Naive thymus-derived CD4-positive, alpha-beta T cell (primary cell): ENCODE data around the gene LNPEP. TPM values are rescaled to one million over a fixed set of nuclear protein-coding genes. Genes with fewer than 3 reads are reported as not detected.

Source experiments
- ATAC-seq: fragments of 150-1000 bp; cut with Tn5 transposase; 2 replicates; pipeline ENCODE4 v1.10.0; 2021; ENCODE audit warnings: mild to moderate bottlenecking, moderate library complexity
- CTCF ChIA-PET: fragments of 350-600 bp; sonication (Branson Sonifier 250); formaldehyde crosslinking; loops from one replicate; lab custom pipeline; 2021; ENCODE audit warnings: antibody characterized with exemption; lab: Charles Lee
- POLR2A ChIA-PET: fragments of 350-600 bp; sonication (Branson Sonifier 250); formaldehyde crosslinking; loops from one replicate; lab custom pipeline; 2021; ENCODE audit warnings: antibody characterized with exemption, inconsistent platforms; lab: Charles Lee
- DNase-seq, 9 donors: peaks; one replicate each; pipeline versions ENCODE4 v3.0.0 to v3.0.0-alpha.2; 2020 to 2022; ENCODE audit warnings: mixed read lengths in 1 of 9
- H3K27ac ChIP-seq: one replicate; pipeline ENCODE4 v1.7.0; 2013; ENCODE audit warnings: mild to moderate bottlenecking, low read depth, low read length, moderate library complexity
- H3K27me3 ChIP-seq, 2 donors: one replicate each; pipeline ENCODE4 v1.7.0; 2013; ENCODE audit warnings: low read length in 2 of 2, mild to moderate bottlenecking in 2 of 2, moderate library complexity in 2 of 2; ENCODE audit not compliant: control insufficient read depth in 2 of 2, insufficient read depth in 2 of 2
- H3K36me3 ChIP-seq, 3 experiments: 1 replicate in 2 of 3; 2 replicates in 1 of 3; pipeline ENCODE4 v1.7.0; 2013; ENCODE audit warnings: low read length in 3 of 3, mild to moderate bottlenecking in 3 of 3, moderate library complexity in 1 of 3; ENCODE audit not compliant: insufficient read depth in 3 of 3, control insufficient read depth in 2 of 3
- H3K4me1 ChIP-seq, 2 donors: one replicate each; pipeline ENCODE4 v1.7.0; 2013; ENCODE audit warnings: low read length in 2 of 2, mild to moderate bottlenecking in 2 of 2, moderate library complexity in 1 of 2; ENCODE audit not compliant: control insufficient read depth in 2 of 2, insufficient read depth in 2 of 2
- H3K4me3 ChIP-seq: 2 replicates; pipeline ENCODE4 v1.7.0; 2013; ENCODE audit warnings: mild to moderate bottlenecking, low read length
- H3K9me3 ChIP-seq, 3 experiments: 1 replicate in 2 of 3; 2 replicates in 1 of 3; pipeline ENCODE4 v1.7.0; 2013; ENCODE audit warnings: low read length in 3 of 3; ENCODE audit not compliant: control insufficient read depth in 2 of 3
- H3K27ac Mint-ChIP-seq, 9 donors: one replicate each; pipeline ENCODE4 v1.8.0; 2020 to 2022; ENCODE audit warnings: mixed read lengths in 9 of 9, mild to moderate bottlenecking in 8 of 9, moderate library complexity in 5 of 9, inconsistent platforms in 2 of 9
- H3K27me3 Mint-ChIP-seq, 5 donors: one replicate each; pipeline ENCODE4 v1.8.0; 2021 to 2022; ENCODE audit warnings: mixed read lengths in 5 of 5, mild to moderate bottlenecking in 1 of 5
- H3K36me3 Mint-ChIP-seq, 5 donors: one replicate each; pipeline ENCODE4 v1.8.0; 2020 to 2022; ENCODE audit warnings: mixed read lengths in 5 of 5, mild to moderate bottlenecking in 3 of 5, inconsistent platforms in 1 of 5
- H3K4me1 Mint-ChIP-seq, 7 donors: one replicate each; pipeline ENCODE4 v1.8.0; 2020 to 2022; ENCODE audit warnings: mixed read lengths in 7 of 7, mild to moderate bottlenecking in 3 of 7, inconsistent platforms in 1 of 7
- H3K4me3 Mint-ChIP-seq, 10 donors: one replicate each; pipeline ENCODE4 v1.8.0; 2020 to 2022; ENCODE audit warnings: mild to moderate bottlenecking in 10 of 10, mixed read lengths in 10 of 10, moderate library complexity in 6 of 10, inconsistent platforms in 2 of 10
- H3K9me3 Mint-ChIP-seq, 11 donors: one replicate each; pipeline ENCODE4 v1.8.0; 2020 to 2022; ENCODE audit warnings: mixed read lengths in 11 of 11, mild to moderate bottlenecking in 4 of 11, inconsistent platforms in 1 of 11, moderate library complexity in 1 of 11
- intact Hi-C, 2 donors: fragments of 100-400 bp; cut with micrococcal nuclease; formaldehyde crosslinking; loops; one replicate each; pipeline ENCODE4 v1.15.1; 2023
- polyA plus RNA-seq, 2 donors: library from polyadenylated mRNA; unstranded; fragments of 300-500 nt; fragmentation: Illumina TruSeq; gene quantifications; one replicate each; pipeline ENCODE4 v1.2.3, GENCODE V29; 2021
- total RNA-seq, 6 experiments: library from RNA in 5 of 6; stranded (reverse) in 5 of 6; gene quantifications; 1 replicate in 5 of 6; 2 replicates in 1 of 6; pipeline ENCODE4 v1.2.3 and lab custom pipeline; 2021 to 2026

LNPEP gene
- total and polyA plus RNA-seq, 7 experiments from 2014 or later = 53.2 to 109 (median 82.6) TPM

DNA sequence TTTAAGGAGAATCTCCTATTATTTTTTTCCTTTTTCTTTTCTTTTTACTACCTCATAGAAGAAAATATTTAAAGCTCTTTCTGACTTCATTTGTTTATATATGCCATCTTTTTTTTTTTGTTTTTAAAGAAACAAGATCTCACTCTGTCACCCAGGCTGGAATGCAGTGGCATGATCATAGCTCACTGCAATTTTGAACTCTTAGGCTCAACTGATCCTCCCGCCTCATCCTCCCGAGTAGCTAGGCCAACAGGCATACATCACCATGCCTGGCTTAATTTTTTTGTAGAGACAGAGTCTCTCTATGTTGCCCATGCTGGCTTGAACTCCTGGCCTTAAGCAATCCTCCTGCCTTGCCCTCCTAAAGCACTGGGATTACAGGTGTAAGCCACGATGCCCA lies 59.5 kb downstream of the LNPEP start:
- H3K4me3 ChIP-seq = no peak overlapping the region
- H3K4me1 ChIP-seq = no peaks in the 10 kb centered on the region
- H3K27me3 ChIP-seq = no peaks in the 10 kb centered on the region
- peaks cover 20 to 54% (median 43%) of the 10 kb centered on the region in 5 donors for H3K36me3 Mint-ChIP-seq
- H3K27me3 Mint-ChIP-seq = no peaks in the 10 kb centered on the region
- H3K9me3 Mint-ChIP-seq = peaks cover 0 to 3% (median 0%) of the 10 kb centered on the region in 11 donors
- peaks cover 12 to 43% (median 24%) of the 10 kb centered on the region in 3 experiments for H3K36me3 ChIP-seq
- H3K4me1 Mint-ChIP-seq = peaks cover 12 to 62% (median 40%) of the 10 kb centered on the region in 7 donors
- no peak for ATAC-seq
- no peak for DNase-seq
- H3K9me3 ChIP-seq = no peaks in the 10 kb centered on the region
- no peak overlapping the region for H3K4me3 Mint-ChIP-seq
- intact Hi-C loops = loop anchor here in 1 of 2 donors (5.0 kb wide), 2 partner anchors 33 to 128 kb away; no protein-coding TSS in a partner anchor
- H3K27ac Mint-ChIP-seq = peak overlapping the region in 6 of 9 donors; percentile 10 to 82 (median 55)
- ChIA-PET POLR2A (interaction anchor here (1.4 kb wide), 1 partner anchor 119 kb away, joined by 3 read pairs; the partner anchor contains the start of gene ERAP2), CTCF (interaction anchor here (0.6 kb wide), 2 partner anchors 45 to 123 kb away, joined by 4 read pairs; no protein-coding TSS in a partner anchor)
- H3K27ac ChIP-seq = no peak overlapping the region

- intact Hi-C loops = loop anchor here (1.0 to 5.0 kb wide), 6 partner anchors 35 to 165 kb away; partner anchors contain the start of genes LNPEP (in 2 of the 2) and LIX1 (in 1 of the 2)
- peaks cover 15 to 41% (median 30%) of the 10 kb centered on the region in 5 donors for H3K36me3 Mint-ChIP-seq
- H3K27ac Mint-ChIP-seq = peak overlapping the region in 5 of 9 donors; percentile 13 to 75 (median 53)
- H3K4me3 Mint-ChIP-seq = no peak overlapping the region
- Histone ChIP-seq H3K4me1 (no peaks in the 10 kb centered on the region), H3K27me3 (no peaks in the 10 kb centered on the region), H3K9me3 (no peaks in the 10 kb centered on the region), H3K36me3 (peaks cover 9 to 47% (median 29%) of the 10 kb centered on the region in 3 experiments), H3K4me3 (no peak overlapping the region), H3K27ac (no peak overlapping the region)
- no peaks in the 10 kb centered on the region for H3K27me3 Mint-ChIP-seq
- no peaks in the 10 kb centered on the region for H3K9me3 Mint-ChIP-seq
- DNase-seq (peak in 5 of 9 donors; percentile 13 to 49 (median 21)), ATAC-seq (peak; percentile 81)
- ChIA-PET CTCF (interaction anchor here (0.8 to 3.5 kb wide), 9 partner anchors 9 to 244 kb away, joined by 3 to 15 read pairs (median 3); no protein-coding TSS in a partner anchor), POLR2A (interaction anchor here (1.0 to 1.4 kb wide), 4 partner anchors 40 to 136 kb away, joined by 3 to 5 read pairs (median 3); no protein-coding TSS in a partner anchor)
- peaks cover 12 to 49% (median 33%) of the 10 kb centered on the region in 7 donors for H3K4me1 Mint-ChIP-seq
Observed at GRCh38 chr5:96997265-96997859, 61.5 kb downstream of the LNPEP start.

- no peaks in the 10 kb centered on the region for H3K9me3 ChIP-seq
- intact Hi-C loops = loop anchor here (2.0 to 5.0 kb wide), 3 partner anchors 13 to 133 kb away; no protein-coding TSS in a partner anchor
Observed at GRCh38 chr5:96999856-97000255, 64.0 kb downstream of the LNPEP start.

DNA sequence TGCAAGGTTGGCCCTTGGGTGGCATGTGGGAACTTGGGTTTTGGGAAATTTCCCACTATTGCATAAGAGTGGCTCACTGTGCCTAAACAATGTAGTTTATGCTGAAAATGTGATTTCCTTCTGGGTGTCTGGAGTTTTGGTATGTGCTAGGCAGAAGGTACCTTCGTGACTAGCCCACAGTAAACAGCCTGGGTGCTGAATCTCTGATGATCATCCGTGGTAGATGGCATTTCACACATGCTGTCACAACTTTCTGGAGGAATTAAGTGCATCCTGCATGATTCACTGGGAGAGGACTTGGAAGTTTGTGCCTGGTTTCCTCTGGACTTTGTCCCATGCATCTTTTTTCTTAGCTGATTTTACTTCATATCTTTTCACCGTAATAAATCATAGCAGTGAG lies 64.5 kb downstream of the LNPEP start:
- DNase-seq = no peak
- H3K27ac ChIP-seq = no peak overlapping the region
- H3K36me3 ChIP-seq = peaks cover 9 to 40% (median 23%) of the 10 kb centered on the region in 3 experiments
- no peaks in the 10 kb centered on the region for H3K27me3 ChIP-seq
- H3K4me1 ChIP-seq = peaks cover 0 to 12% of the 10 kb centered on the region in 2 donors
- intact Hi-C loops = no loop called here
- Mint-ChIP-seq H3K4me3 (no peak overlapping the region), H3K36me3 (peaks cover 17 to 26% (median 22%) of the 10 kb centered on the region in 5 donors), H3K27me3 (no peaks in the 10 kb centered on the region), H3K4me1 (peaks cover 4 to 33% (median 25%) of the 10 kb centered on the region in 7 donors), H3K9me3 (no peaks in the 10 kb centered on the region), H3K27ac (no peak overlapping the region)
- CTCF ChIA-PET = no interaction called here
- POLR2A ChIA-PET = no interaction called here
- H3K4me3 ChIP-seq = no peak overlapping the region
- ATAC-seq = no peak
- no peaks in the 10 kb centered on the region for H3K9me3 ChIP-seq

More at GRCh38 chr5:96999856-97000255, 64.0 kb downstream of the LNPEP start:
- no peaks in the 10 kb centered on the region for H3K27me3 Mint-ChIP-seq
- Histone ChIP-seq H3K4me1 (peaks cover 0 to 12% of the 10 kb centered on the region in 2 donors), H3K27me3 (no peaks in the 10 kb centered on the region), H3K27ac (no peak overlapping the region), H3K36me3 (peaks cover 9 to 39% (median 23%) of the 10 kb centered on the region in 3 experiments), H3K4me3 (no peak overlapping the region)
- ChIA-PET CTCF (no interaction called here), POLR2A (no interaction called here)
- no peak for ATAC-seq
- peaks cover 9 to 32% (median 27%) of the 10 kb centered on the region in 7 donors for H3K4me1 Mint-ChIP-seq
- no peaks in the 10 kb centered on the region for H3K9me3 Mint-ChIP-seq
- H3K36me3 Mint-ChIP-seq = peaks cover 17 to 30% (median 28%) of the 10 kb centered on the region in 5 donors
- H3K27ac Mint-ChIP-seq = peak overlapping the region in 4 of 9 donors; percentile 20 to 75 (median 36)
- H3K4me3 Mint-ChIP-seq = no peak overlapping the region
- no peak for DNase-seq

GRCh38 chr5:97002983-97003382 lies 67.1 kb downstream of the LNPEP start:
- no peaks in the 10 kb centered on the region for H3K9me3 ChIP-seq
- Mint-ChIP-seq H3K4me3 (no peak overlapping the region), H3K36me3 (peaks cover 20 to 28% (median 22%) of the 10 kb centered on the region in 5 donors), H3K9me3 (no peaks in the 10 kb centered on the region), H3K4me1 (peaks cover 5 to 39% (median 23%) of the 10 kb centered on the region in 7 donors), H3K27ac (no peak overlapping the region), H3K27me3 (no peaks in the 10 kb centered on the region)
- ChIA-PET POLR2A (interaction anchor here (1.0 kb wide), 2 partner anchors 31 to 45 kb away, joined by 3 read pairs; no protein-coding TSS in a partner anchor), CTCF (interaction anchor here (0.7 kb wide), 1 partner anchor 235 kb away, joined by 5 read pairs; no protein-coding TSS in a partner anchor)
- H3K4me1 ChIP-seq = peaks cover 0 to 12% of the 10 kb centered on the region in 2 donors
- intact Hi-C loops = no loop called here
- DNase-seq (no peak), ATAC-seq (no peak)
- H3K4me3 ChIP-seq = no peak overlapping the region
- H3K27me3 ChIP-seq = no peaks in the 10 kb centered on the region
- peak overlapping the region; percentile 18 for H3K27ac ChIP-seq
- H3K36me3 ChIP-seq = peaks cover 4 to 48% (median 23%) of the 10 kb centered on the region in 3 experiments

DNA sequence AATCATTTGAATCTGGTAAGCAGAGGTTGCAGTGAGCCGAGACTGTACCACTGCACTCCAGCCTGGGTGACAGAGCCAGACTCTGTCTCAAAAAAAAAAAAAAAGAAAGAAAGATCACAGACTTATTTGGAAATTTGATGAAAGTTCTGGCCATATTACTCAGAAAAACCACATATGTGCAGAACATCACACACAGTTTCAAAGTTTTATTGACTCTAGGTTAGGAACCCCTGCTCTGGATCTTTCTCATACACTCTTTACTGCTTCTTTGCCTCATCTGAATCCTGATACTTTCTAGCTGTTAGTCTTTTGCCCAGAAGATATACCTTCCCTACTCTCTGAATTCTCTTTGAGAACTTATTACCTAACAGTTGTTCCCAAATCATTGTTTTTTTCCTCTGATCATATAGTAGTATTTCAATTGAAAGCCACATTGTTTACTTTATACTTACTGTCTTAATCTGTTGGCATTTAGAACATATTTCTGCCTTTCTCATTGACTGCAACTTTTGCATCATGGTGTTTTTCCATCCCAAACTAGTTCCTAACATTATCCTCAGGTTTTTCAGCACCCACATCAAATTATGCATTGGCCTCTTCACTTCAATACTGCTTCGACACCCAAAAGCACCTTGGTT lies 68.7 kb downstream of the LNPEP start:
- ATAC-seq (peak; percentile 18), DNase-seq (no peak)
- no peak overlapping the region for H3K4me3 ChIP-seq
- H3K27me3 ChIP-seq = no peaks in the 10 kb centered on the region
- Mint-ChIP-seq H3K27me3 (no peaks in the 10 kb centered on the region), H3K27ac (peak overlapping the region in 8 of 9 donors; percentile 39 to 92 (median 58)), H3K4me1 (peaks cover 14 to 36% (median 22%) of the 10 kb centered on the region in 7 donors), H3K36me3 (peaks cover 10 to 24% (median 16%) of the 10 kb centered on the region in 5 donors), H3K9me3 (no peaks in the 10 kb centered on the region), H3K4me3 (peak overlapping the region in 7 of 10 donors; percentile 1 to 65 (median 18))
- ChIA-PET POLR2A (interaction anchor here (0.7 kb wide), 1 partner anchor 130 kb away, joined by 3 read pairs; no protein-coding TSS in a partner anchor), CTCF (no interaction called here)
- H3K36me3 ChIP-seq = peaks cover 0 to 44% (median 11%) of the 10 kb centered on the region in 3 experiments
- H3K9me3 ChIP-seq = no peaks in the 10 kb centered on the region
- intact Hi-C loops = no loop called here
- H3K27ac ChIP-seq = peak overlapping the region; percentile 47
- peaks cover 8 to 18% of the 10 kb centered on the region in 2 donors for H3K4me1 ChIP-seq
